Muscle layer of colon (tissue), 2 donors: ENCODE results near the gene GPRC5C.
A peak's percentile ranks its signal among the peaks of the same experiment; 100 is the strongest.

ENCODE experiments used
- H3K27ac ChIP-seq: one replicate; pipeline ENCODE4 v1.7.0; 2013; ENCODE audit warnings: low read depth, mild to moderate bottlenecking, low read length, moderate library complexity
- H3K27me3 ChIP-seq, 2 donors: one replicate each; pipeline ENCODE4 v1.7.0; 2013; ENCODE audit warnings: low read length in 2 of 2, mild to moderate bottlenecking in 2 of 2; ENCODE audit not compliant: insufficient read depth in 2 of 2, control insufficient read depth in 1 of 2
- H3K36me3 ChIP-seq: one replicate; pipeline ENCODE4 v1.7.0; 2013; ENCODE audit warnings: mild to moderate bottlenecking, low read length; ENCODE audit not compliant: insufficient read depth
- H3K4me1 ChIP-seq: one replicate; pipeline ENCODE4 v1.7.0; 2013; ENCODE audit warnings: mild to moderate bottlenecking, low read length; ENCODE audit not compliant: insufficient read depth
- H3K4me3 ChIP-seq, 2 donors: one replicate each; pipeline ENCODE4 v1.7.0; 2013; ENCODE audit warnings: low read length in 2 of 2, low read depth in 1 of 2, mild to moderate bottlenecking in 1 of 2, moderate library complexity in 1 of 2
- H3K9ac ChIP-seq: one replicate; pipeline ENCODE4 v1.7.0; 2013; ENCODE audit warnings: low read length
- H3K9me3 ChIP-seq: one replicate; pipeline ENCODE4 v1.7.0; 2013; ENCODE audit warnings: mild to moderate bottlenecking, low read length
- donor health status: abdominal sarcoma.
- donor health status: Adenocarcinoma of cecum.

Gene GPRC5C, protein sequence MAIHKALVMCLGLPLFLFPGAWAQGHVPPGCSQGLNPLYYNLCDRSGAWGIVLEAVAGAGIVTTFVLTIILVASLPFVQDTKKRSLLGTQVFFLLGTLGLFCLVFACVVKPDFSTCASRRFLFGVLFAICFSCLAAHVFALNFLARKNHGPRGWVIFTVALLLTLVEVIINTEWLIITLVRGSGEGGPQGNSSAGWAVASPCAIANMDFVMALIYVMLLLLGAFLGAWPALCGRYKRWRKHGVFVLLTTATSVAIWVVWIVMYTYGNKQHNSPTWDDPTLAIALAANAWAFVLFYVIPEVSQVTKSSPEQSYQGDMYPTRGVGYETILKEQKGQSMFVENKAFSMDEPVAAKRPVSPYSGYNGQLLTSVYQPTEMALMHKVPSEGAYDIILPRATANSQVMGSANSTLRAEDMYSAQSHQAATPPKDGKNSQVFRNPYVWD

GRCh38 chr17:74431568-74432423, at the start of gene GPRC5C:
Gene GPRC5C, plus strand, starts transcription at chr17:74432088. Its CDS starts 7,689 bp downstream, at chr17:74439777.
- Histone ChIP-seq H3K36me3 (no peaks in the 10 kb centered on the region), H3K4me1 (peaks cover 9% of the 10 kb centered on the region), H3K9ac (peak within 1 kb of the TSS; percentile 55), H3K9me3 (no peaks in the 10 kb centered on the region), H3K27ac (peak within 1 kb of the TSS; percentile 92), H3K4me3 (peak within 1 kb of the TSS; percentile 50 to 62), H3K27me3 (no peaks in the 10 kb centered on the region)

DNA sequence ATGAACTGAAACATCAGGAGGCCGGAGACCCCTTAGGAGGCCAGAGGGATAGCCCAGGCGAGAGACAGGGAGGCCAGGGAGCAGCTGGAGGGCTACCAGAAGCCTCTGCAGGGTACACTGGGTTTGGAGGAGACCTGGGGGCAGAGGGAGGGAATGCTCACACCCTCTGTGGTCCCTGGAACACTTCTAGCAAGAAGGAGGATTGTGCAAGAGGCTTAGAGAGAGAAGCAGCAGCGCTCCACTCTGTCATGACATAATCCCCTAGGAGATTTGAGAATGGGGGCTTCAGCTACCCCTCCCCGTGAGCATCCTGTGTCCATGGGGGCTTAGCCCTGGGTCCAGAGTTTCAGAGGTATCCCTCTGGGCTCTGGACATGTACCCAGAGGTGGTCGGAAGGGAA, 48.7 kb upstream of the GPRC5C start:
- no peaks in the 10 kb centered on the region for H3K27me3 ChIP-seq
- peaks cover 16% of the 10 kb centered on the region for H3K4me1 ChIP-seq
- H3K9ac ChIP-seq: no peak overlapping the region

GRCh38 chr17:74385201-74385600, 46.7 kb upstream of the GPRC5C start:
- Histone ChIP-seq H3K36me3 (no peaks in the 10 kb centered on the region), H3K27ac (no peak overlapping the region), H3K4me3 (no peak overlapping the region), H3K27me3 (no peaks in the 10 kb centered on the region), H3K4me1 (peaks cover 6% of the 10 kb centered on the region), H3K9me3 (no peaks in the 10 kb centered on the region), H3K9ac (no peak overlapping the region)

More for the DNA sequence above, 48.7 kb upstream of the GPRC5C start:
- H3K36me3 ChIP-seq: no peaks in the 10 kb centered on the region
- no peaks in the 10 kb centered on the region for H3K9me3 ChIP-seq
- H3K27ac ChIP-seq: no peak overlapping the region
- H3K4me3 ChIP-seq: no peak overlapping the region

DNA sequence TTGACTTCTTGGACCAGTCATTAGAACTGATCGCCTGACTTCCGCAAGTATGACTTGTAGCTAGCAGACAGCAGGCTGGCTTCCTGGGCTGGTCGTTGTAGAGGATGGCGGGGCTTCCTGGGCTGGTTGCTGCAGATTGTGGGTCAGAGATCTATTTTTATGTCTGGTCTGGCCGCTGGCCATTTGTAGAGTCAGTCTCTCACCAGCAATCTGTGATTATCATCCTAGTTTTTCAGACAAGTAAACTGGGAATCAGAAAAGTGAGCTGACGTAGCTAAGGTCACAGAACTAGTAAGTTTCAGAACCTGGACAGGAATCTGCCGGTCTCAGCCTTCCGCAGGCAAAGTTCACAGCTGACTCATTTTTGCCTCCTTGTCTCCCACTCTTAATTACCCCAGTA, 45.5 kb upstream of the GPRC5C start:
- no peaks in the 10 kb centered on the region for H3K4me1 ChIP-seq
- H3K9me3 ChIP-seq: no peaks in the 10 kb centered on the region
- no peaks in the 10 kb centered on the region for H3K36me3 ChIP-seq
- no peak overlapping the region for H3K9ac ChIP-seq
- H3K27me3 ChIP-seq: no peaks in the 10 kb centered on the region
- no peak overlapping the region for H3K27ac ChIP-seq
- H3K4me3 ChIP-seq: no peak overlapping the region

GRCh38 chr17:74387365-74388218, 44.3 kb upstream of the GPRC5C start:
- Histone ChIP-seq H3K27ac (no peak overlapping the region), H3K4me1 (no peaks in the 10 kb centered on the region), H3K9me3 (no peaks in the 10 kb centered on the region), H3K27me3 (no peaks in the 10 kb centered on the region), H3K36me3 (no peaks in the 10 kb centered on the region), H3K4me3 (no peak overlapping the region), H3K9ac (no peak overlapping the region)

DNA sequence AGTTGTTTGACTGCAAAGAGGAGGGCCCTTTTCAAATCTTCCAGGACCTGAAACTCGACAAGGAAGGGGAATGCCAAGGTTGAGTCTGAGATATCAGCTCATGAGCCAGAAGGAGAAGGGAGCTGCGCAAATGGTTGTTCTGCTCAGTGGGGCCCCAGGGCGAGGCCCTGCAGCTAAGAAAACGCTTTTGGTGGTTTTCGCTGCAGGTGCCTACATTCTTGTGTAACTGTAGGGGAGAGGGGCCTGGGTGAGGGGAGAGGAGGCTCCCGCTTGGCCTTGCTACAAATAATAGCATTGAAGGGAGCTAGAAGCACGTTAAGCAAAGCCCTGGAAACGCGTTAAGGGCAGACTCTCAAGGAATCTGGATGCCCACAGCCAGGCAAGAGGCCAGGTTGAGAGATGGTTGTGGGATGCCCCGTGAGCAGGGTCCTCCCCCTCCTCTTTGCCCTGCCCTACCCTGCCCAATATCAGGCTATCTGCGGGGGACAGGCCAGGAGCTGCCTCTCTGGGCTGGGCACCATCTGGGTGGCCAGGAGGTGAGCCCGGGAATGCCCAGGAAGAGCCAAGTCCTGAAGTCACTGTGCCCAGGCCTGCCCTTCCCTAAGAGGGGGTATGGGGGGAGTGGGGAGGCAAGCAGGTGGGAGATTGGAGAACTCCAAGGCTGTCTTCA, 42.7 kb upstream of the GPRC5C start:
- Histone ChIP-seq H3K27ac (no peak overlapping the region), H3K9me3 (no peaks in the 10 kb centered on the region), H3K4me1 (no peaks in the 10 kb centered on the region), H3K36me3 (no peaks in the 10 kb centered on the region), H3K27me3 (no peaks in the 10 kb centered on the region), H3K4me3 (no peak overlapping the region), H3K9ac (no peak overlapping the region)

- H3K4me1 ChIP-seq: no peaks in the 10 kb centered on the region
- H3K27me3 ChIP-seq: no peaks in the 10 kb centered on the region
- H3K9me3 ChIP-seq: no peaks in the 10 kb centered on the region
- H3K4me3 ChIP-seq: no peak overlapping the region
- H3K27ac ChIP-seq: no peak overlapping the region
- H3K9ac ChIP-seq: no peak overlapping the region
- H3K36me3 ChIP-seq: no peaks in the 10 kb centered on the region
Measured at GRCh38 chr17:74389937-74390679, 41.8 kb upstream of the GPRC5C start.

DNA sequence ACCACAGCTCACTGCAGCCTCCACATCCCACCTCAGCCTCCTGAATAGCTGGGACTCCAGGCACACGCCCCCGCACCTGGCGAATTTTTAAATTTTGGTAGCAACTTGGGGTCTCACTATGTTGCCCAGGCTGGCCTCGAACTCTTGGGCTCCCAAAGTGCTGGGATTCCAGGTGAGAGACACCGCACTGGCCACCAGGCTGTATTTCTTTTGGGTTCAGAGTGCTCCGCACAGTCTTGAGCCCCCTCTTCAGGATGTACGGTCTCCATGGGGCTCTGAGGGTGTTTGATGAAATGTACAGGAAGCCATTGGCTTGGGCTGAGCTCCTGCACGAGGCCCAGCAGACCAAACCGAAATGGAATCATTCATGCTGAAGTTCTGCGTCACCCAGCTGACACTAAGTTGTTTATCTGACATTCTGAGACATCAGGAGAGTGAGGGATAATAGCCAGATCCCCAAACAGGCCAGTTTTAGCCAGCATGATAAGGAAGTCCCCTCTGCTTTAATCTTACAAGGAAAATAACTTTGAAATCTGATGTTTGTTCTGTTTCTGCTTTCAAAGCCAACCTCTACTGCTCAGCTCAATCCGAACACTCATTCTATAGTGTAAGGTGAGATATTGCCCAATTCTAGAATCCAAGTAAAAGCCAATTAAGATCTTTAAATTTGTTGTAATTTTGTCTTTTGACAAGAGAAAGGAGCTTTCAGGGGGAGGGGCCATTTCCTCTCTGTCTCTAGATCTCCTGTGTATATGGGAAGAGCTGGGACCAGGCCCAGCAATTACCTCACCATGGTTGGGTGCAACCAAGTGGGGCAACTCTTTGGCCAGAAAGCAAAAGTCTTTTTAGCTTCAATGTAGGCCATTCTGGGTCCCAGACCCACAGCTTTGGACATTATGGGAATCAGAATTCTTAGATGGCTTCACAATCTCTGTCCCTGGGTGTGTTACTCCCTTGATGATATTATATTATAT, 40.9 kb upstream of the GPRC5C start:
- no peaks in the 10 kb centered on the region for H3K9me3 ChIP-seq
- H3K4me3 ChIP-seq: no peak overlapping the region
- H3K4me1 ChIP-seq: no peaks in the 10 kb centered on the region
- no peak overlapping the region for H3K9ac ChIP-seq
- no peak overlapping the region for H3K27ac ChIP-seq
- H3K36me3 ChIP-seq: no peaks in the 10 kb centered on the region
- no peaks in the 10 kb centered on the region for H3K27me3 ChIP-seq

- Histone ChIP-seq H3K27me3 (no peaks in the 10 kb centered on the region), H3K4me3 (no peak overlapping the region), H3K9me3 (no peaks in the 10 kb centered on the region), H3K4me1 (no peaks in the 10 kb centered on the region), H3K27ac (no peak overlapping the region), H3K36me3 (no peaks in the 10 kb centered on the region), H3K9ac (no peak overlapping the region)
Measured at GRCh38 chr17:74391771-74392170, 40.1 kb upstream of the GPRC5C start.
